ENCODE data around the gene UBE2R2.

The UBE2R2 gene

DNA sequence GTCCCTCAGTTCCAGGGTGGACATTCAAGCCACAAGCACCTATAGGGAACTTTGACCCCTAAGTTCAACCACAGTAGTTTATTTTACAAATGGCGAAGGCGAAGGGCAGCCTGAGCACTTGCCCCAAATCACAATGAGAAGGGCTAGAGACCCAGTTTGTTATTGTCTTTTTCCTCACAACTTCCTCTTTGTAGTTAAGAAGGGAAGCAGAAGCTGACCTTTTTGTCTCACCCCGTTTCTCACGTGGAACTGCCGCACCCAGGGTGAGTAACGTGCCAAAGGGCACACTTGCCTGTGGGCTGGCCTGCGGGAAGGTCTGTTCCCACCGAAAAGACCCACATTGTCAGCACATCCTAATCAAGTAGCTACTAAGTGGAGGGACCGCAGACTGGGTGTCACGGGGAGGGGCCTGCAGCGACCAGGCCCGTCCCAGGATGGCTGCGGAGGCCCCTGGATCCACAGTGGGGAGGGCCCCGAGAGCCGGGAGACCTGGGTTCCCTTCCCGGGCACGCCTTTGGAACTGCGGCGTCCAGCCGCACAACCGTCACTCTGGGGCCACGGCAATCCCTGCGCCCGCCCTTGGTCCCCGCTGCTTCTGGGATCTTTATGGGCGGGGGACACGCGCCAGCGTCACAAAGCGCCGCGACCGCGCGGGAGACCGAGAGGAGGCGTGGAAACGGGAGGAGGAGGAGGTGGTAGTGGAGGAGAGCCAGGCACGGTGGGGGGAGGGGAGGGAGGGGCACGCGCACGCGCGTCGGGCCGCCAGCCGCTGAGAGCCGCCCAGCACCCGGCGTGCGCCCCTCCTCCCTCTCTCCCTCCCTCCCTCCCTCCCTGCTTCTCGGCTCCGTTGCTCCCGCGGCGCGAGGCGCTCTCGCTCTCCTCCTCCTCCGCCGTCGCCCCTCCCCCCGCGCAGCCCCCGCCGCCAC lies at the start of gene UBE2R2 (continued):
- peak; percentile 53 for TF ChIP-seq GLIS2 (tag by site-specific recombination; IDR thresholded peaks at IDR 0.05)
- TF ChIP-seq, protein P1, sequence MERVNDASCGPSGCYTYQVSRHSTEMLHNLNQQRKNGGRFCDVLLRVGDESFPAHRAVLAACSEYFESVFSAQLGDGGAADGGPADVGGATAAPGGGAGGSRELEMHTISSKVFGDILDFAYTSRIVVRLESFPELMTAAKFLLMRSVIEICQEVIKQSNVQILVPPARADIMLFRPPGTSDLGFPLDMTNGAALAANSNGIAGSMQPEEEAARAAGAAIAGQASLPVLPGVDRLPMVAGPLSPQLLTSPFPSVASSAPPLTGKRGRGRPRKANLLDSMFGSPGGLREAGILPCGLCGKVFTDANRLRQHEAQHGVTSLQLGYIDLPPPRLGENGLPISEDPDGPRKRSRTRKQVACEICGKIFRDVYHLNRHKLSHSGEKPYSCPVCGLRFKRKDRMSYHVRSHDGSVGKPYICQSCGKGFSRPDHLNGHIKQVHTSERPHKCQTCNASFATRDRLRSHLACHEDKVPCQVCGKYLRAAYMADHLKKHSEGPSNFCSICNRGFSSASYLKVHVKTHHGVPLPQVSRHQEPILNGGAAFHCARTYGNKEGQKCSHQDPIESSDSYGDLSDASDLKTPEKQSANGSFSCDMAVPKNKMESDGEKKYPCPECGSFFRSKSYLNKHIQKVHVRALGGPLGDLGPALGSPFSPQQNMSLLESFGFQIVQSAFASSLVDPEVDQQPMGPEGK (tag by site-specific recombination; IDR thresholded peaks at IDR 0.05) = peak; percentile 91
- TF ChIP-seq ZNF521 (tag by site-specific recombination; IDR thresholded peaks at IDR 0.05) = no peak
- TF ChIP-seq, protein P2, sequence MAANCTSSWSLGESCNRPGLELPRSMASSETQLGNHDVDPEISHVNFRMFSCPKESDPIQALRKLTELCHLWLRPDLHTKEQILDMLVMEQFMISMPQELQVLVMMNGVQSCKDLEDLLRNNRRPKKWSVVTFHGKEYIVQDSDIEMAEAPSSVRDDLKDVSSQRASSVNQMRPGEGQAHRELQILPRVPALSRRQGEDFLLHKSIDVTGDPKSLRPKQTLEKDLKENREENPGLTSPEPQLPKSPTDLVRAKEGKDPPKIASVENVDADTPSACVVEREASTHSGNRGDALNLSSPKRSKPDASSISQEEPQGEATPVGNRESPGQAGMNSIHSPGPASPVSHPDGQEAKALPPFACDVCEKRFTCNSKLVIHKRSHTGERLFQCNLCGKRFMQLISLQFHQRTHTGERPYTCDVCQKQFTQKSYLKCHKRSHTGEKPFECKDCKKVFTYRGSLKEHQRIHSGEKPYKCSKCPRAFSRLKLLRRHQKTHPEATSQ (tag by site-specific recombination; IDR thresholded peaks at IDR 0.05) = no peak
- TF ChIP-seq ZNF274 (IDR thresholded peaks at IDR 0.05; ENCODE audit: low read length) = no peak
- TF ChIP-seq ZNF274 (tag by site-specific recombination; IDR thresholded peaks at IDR 0.05; ENCODE audit: borderline replicate concordance) = no peak
- TF ChIP-seq, protein P3, sequence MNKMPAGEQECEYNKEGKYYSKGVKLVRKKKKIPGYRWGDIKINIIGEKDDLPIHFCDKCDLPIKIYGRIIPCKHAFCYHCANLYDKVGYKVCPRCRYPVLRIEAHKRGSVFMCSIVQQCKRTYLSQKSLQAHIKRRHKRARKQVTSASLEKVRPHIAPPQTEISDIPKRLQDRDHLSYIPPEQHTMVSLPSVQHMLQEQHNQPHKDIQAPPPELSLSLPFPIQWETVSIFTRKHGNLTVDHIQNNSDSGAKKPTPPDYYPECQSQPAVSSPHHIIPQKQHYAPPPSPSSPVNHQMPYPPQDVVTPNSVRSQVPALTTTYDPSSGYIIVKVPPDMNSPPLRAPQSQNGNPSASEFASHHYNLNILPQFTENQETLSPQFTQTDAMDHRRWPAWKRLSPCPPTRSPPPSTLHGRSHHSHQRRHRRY (tag by site-specific recombination; IDR thresholded peaks at IDR 0.05) = no peak
- no peak for TF ChIP-seq PRDM1 (tag by site-specific recombination; IDR thresholded peaks at IDR 0.05)
- no peak for TF ChIP-seq ZNF747 (tag by site-specific recombination; IDR thresholded peaks at IDR 0.05)
- no peak for TF ChIP-seq ZNF221 (tag by site-specific recombination; IDR thresholded peaks at IDR 0.05; ENCODE audit: borderline replicate concordance)
- TF ChIP-seq, protein P4, sequence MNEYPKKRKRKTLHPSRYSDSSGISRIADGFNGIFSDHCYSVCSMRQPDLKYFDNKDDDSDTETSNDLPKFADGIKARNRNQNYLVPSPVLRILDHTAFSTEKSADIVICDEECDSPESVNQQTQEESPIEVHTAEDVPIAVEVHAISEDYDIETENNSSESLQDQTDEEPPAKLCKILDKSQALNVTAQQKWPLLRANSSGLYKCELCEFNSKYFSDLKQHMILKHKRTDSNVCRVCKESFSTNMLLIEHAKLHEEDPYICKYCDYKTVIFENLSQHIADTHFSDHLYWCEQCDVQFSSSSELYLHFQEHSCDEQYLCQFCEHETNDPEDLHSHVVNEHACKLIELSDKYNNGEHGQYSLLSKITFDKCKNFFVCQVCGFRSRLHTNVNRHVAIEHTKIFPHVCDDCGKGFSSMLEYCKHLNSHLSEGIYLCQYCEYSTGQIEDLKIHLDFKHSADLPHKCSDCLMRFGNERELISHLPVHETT (tag by site-specific recombination; IDR thresholded peaks at IDR 0.05) = no peak
- TF ChIP-seq, protein P5, sequence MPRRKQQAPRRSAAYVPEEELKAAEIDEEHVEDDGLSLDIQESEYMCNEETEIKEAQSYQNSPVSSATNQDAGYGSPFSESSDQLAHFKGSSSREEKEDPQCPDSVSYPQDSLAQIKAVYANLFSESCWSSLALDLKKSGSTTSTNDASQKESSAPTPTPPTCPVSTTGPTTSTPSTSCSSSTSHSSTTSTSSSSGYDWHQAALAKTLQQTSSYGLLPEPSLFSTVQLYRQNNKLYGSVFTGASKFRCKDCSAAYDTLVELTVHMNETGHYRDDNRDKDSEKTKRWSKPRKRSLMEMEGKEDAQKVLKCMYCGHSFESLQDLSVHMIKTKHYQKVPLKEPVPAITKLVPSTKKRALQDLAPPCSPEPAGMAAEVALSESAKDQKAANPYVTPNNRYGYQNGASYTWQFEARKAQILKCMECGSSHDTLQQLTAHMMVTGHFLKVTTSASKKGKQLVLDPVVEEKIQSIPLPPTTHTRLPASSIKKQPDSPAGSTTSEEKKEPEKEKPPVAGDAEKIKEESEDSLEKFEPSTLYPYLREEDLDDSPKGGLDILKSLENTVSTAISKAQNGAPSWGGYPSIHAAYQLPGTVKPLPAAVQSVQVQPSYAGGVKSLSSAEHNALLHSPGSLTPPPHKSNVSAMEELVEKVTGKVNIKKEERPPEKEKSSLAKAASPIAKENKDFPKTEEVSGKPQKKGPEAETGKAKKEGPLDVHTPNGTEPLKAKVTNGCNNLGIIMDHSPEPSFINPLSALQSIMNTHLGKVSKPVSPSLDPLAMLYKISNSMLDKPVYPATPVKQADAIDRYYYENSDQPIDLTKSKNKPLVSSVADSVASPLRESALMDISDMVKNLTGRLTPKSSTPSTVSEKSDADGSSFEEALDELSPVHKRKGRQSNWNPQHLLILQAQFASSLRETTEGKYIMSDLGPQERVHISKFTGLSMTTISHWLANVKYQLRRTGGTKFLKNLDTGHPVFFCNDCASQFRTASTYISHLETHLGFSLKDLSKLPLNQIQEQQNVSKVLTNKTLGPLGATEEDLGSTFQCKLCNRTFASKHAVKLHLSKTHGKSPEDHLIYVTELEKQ (tag by site-specific recombination; IDR thresholded peaks at IDR 0.05; ENCODE audit: borderline replicate concordance) = no peak
- no peak for TF ChIP-seq ZNF777 (tag by site-specific recombination; IDR thresholded peaks at IDR 0.05; ENCODE audit: borderline replicate concordance)
- TF ChIP-seq, protein P6, sequence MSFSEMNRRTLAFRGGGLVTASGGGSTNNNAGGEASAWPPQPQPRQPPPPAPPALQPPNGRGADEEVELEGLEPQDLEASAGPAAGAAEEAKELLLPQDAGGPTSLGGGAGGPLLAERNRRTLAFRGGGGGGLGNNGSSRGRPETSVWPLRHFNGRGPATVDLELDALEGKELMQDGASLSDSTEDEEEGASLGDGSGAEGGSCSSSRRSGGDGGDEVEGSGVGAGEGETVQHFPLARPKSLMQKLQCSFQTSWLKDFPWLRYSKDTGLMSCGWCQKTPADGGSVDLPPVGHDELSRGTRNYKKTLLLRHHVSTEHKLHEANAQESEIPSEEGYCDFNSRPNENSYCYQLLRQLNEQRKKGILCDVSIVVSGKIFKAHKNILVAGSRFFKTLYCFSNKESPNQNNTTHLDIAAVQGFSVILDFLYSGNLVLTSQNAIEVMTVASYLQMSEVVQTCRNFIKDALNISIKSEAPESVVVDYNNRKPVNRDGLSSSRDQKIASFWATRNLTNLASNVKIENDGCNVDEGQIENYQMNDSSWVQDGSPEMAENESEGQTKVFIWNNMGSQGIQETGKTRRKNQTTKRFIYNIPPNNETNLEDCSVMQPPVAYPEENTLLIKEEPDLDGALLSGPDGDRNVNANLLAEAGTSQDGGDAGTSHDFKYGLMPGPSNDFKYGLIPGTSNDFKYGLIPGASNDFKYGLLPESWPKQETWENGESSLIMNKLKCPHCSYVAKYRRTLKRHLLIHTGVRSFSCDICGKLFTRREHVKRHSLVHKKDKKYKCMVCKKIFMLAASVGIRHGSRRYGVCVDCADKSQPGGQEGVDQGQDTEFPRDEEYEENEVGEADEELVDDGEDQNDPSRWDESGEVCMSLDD (tag by site-specific recombination; IDR thresholded peaks at IDR 0.05) = peak; percentile 66
- 0 out of 2 replicates have a peak, but pooled peaks have one; percentile 15 for TF ChIP-seq BCL11B (tag by site-specific recombination; IDR thresholded peaks at IDR 0.05; ENCODE audit: low read depth)
- TF ChIP-seq, protein P7, sequence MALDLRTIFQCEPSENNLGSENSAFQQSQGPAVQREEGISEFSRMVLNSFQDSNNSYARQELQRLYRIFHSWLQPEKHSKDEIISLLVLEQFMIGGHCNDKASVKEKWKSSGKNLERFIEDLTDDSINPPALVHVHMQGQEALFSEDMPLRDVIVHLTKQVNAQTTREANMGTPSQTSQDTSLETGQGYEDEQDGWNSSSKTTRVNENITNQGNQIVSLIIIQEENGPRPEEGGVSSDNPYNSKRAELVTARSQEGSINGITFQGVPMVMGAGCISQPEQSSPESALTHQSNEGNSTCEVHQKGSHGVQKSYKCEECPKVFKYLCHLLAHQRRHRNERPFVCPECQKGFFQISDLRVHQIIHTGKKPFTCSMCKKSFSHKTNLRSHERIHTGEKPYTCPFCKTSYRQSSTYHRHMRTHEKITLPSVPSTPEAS (tag by site-specific recombination; IDR thresholded peaks at IDR 0.05) = no peak
- no peak for TF ChIP-seq ZNF10 (tag by site-specific recombination; IDR thresholded peaks at IDR 0.05)
- peak; percentile 87 for TF ChIP-seq ZNF366 (tag by site-specific recombination; conservative IDR thresholded peaks at IDR 0.05)
- TF ChIP-seq ZNF114 (tag by site-specific recombination; IDR thresholded peaks at IDR 0.05) = no peak
- TF ChIP-seq ZNF157 (tag by site-specific recombination; IDR thresholded peaks at IDR 0.05) = no peak
- 0 out of 2 replicates have a peak, but pooled peaks have one; percentile 62 for TF ChIP-seq ZNF660 (tag by site-specific recombination; IDR thresholded peaks at IDR 0.05)
- no peak for TF ChIP-seq ZNF701 (tag by site-specific recombination; IDR thresholded peaks at IDR 0.05)
- TF ChIP-seq ZBTB1 (tag by site-specific recombination; IDR thresholded peaks at IDR 0.05) = no peak
- TF ChIP-seq, protein P8, sequence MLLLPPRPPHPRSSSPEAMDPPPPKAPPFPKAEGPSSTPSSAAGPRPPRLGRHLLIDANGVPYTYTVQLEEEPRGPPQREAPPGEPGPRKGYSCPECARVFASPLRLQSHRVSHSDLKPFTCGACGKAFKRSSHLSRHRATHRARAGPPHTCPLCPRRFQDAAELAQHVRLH (tag by site-specific recombination; IDR thresholded peaks at IDR 0.05) = no peak
